Transverse colon (tissue), 4 donors: ENCODE data around the gene GNPDA2. TPM values are rescaled to one million over a fixed set of nuclear protein-coding genes. Genes with fewer than 3 reads are reported as not detected.

Experiments used
- DNase-seq: peaks from one replicate; pipeline ENCODE4 v3.0.0-alpha.2; 2019
- H3K27ac ChIP-seq, 4 donors: fragments of 200-600 bp; sonication (generic); 2 replicates each; pipeline ENCODE4 v1.5.1; 2016 to 2018; ENCODE audit warnings: inconsistent platforms in 4 of 4
- H3K27me3 ChIP-seq: fragments of 200-600 bp; sonication (generic); 2 replicates; pipeline ENCODE4 v1.5.1; 2017; ENCODE audit warnings: inconsistent platforms
- H3K36me3 ChIP-seq, 4 donors: fragments of 200-600 bp; sonication (generic); 2 replicates each; pipeline ENCODE4 v1.5.1; 2017 to 2019; ENCODE audit warnings: inconsistent platforms in 4 of 4
- H3K4me1 ChIP-seq, 4 donors: fragments of 200-600 bp; sonication (generic); 2 replicates each; pipeline ENCODE4 v1.5.1; 2017 to 2020; ENCODE audit warnings: inconsistent platforms in 4 of 4
- H3K4me3 ChIP-seq, 4 donors: fragments of 200-600 bp; sonication (generic); 1 replicate in 1 of 4; 2 replicates in 3 of 4; pipeline versions ENCODE4 v1.5.1 to v1.6.1; 2017 to 2019; ENCODE audit warnings: inconsistent platforms in 4 of 4
- H3K9me3 ChIP-seq, 2 donors: fragments of 200-600 bp; sonication (generic); 2 replicates each; pipeline ENCODE4 v1.5.1; 2017 to 2019; ENCODE audit warnings: inconsistent platforms in 2 of 2
- EP300 ChIP-seq: sonication (generic); formaldehyde crosslinking; IDR thresholded peaks from one replicate; pipeline ENCODE4 v1.6.1; 2017; ENCODE audit warnings: antibody characterized with exemption, low read depth
- POLR2A ChIP-seq: fragments of 450-650 bp; IDR thresholded peaks from one replicate; pipeline ENCODE4 v1.6.1; 2016; ENCODE audit warnings: antibody characterized with exemption, mild to moderate bottlenecking, moderate library complexity
- POLR2AphosphoS5 ChIP-seq, 3 donors: sonication (generic); formaldehyde crosslinking; IDR thresholded peaks; one replicate each; pipeline ENCODE4 v1.6.1; 2016; ENCODE audit warnings: antibody characterized with exemption in 3 of 3
- WGBS, 2 donors: methylation state at CpG; one replicate each; pipeline ENCODE4 v1.1.5; 2018; ENCODE audit warnings: low coverage in 1 of 2; 5-methylcytosine and 5-hydroxymethylcytosine counted together
- in situ Hi-C, 4 donors: fragments of 200-750 bp; cut with MboI; loops; one replicate each; pipeline versions ENCODE4 v1.15.0 to v1.15.1; 2017; ENCODE audit warnings: low sequenced_read_pairs in 3 of 4, low pct_ligation_motif_present in 1 of 4, low pct_unique_long_range_greater_than_20kb in 1 of 4
- intact Hi-C: fragments of 100-400 bp; cut with DNase I; formaldehyde crosslinking; loops from one replicate; pipeline ENCODE4 v1.15.1; 2023; ENCODE audit warnings: low total_unique reads
- total RNA-seq, 4 donors: library from RNA; depleted of rRNA; stranded (reverse); fragments of >200 nt; gene quantifications; one replicate each; pipeline ENCODE4 v1.1.0, GENCODE V29; 2016
- TF ChIP-seq, protein P1 (sequence below), 5 experiments: fragments of 200-600 bp in 3 of 5; fragments of 450-650 bp in 2 of 5; sonication (generic) in 3 of 5; IDR thresholded peaks; 1 replicate in 2 of 5; 2 replicates in 3 of 5; pipeline ENCODE4 v1.5.1; 2016 to 2017; ENCODE audit warnings: antibody characterized with exemption in 5 of 5, inconsistent platforms in 3 of 5, mild to moderate bottlenecking in 2 of 5, moderate library complexity in 1 of 5

The GNPDA2 gene
- total RNA-seq, 4 donors from 2014 or later, result 2.2 to 16.3 (median 8.7) TPM

GRCh38 chr4:44675366-44675765 lies 51.0 kb downstream of the GNPDA2 start:
- in situ Hi-C loops (no loop called here), intact Hi-C loops (no loop called here)
- DNase-seq, result no peak
- 68 to 70% methylated on average over 4 to 5 of the region's 5 CpGs for WGBS, 2 donors
- Histone ChIP-seq H3K27ac (no peak overlapping the region), H3K9me3 (no peaks in the 10 kb centered on the region), H3K36me3 (no peaks in the 10 kb centered on the region), H3K4me3 (no peak overlapping the region), H3K4me1 (peaks cover 2 to 19% (median 15%) of the 10 kb centered on the region in 4 donors), H3K27me3 (no peaks in the 10 kb centered on the region)
- TF ChIP-seq, protein P1, sequence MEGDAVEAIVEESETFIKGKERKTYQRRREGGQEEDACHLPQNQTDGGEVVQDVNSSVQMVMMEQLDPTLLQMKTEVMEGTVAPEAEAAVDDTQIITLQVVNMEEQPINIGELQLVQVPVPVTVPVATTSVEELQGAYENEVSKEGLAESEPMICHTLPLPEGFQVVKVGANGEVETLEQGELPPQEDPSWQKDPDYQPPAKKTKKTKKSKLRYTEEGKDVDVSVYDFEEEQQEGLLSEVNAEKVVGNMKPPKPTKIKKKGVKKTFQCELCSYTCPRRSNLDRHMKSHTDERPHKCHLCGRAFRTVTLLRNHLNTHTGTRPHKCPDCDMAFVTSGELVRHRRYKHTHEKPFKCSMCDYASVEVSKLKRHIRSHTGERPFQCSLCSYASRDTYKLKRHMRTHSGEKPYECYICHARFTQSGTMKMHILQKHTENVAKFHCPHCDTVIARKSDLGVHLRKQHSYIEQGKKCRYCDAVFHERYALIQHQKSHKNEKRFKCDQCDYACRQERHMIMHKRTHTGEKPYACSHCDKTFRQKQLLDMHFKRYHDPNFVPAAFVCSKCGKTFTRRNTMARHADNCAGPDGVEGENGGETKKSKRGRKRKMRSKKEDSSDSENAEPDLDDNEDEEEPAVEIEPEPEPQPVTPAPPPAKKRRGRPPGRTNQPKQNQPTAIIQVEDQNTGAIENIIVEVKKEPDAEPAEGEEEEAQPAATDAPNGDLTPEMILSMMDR (IDR thresholded peaks at IDR 0.05), result no peak
- TF ChIP-seq POLR2AphosphoS5 (IDR thresholded peaks at IDR 0.05) (no peak), EP300 (no peak), POLR2A (no peak)

- Histone ChIP-seq H3K27me3 (no peaks in the 10 kb centered on the region), H3K4me3 (no peak overlapping the region), H3K27ac (no peak overlapping the region), H3K4me1 (peaks cover under 1 to 10% (median 8%) of the 10 kb centered on the region in 4 donors), H3K9me3 (no peaks in the 10 kb centered on the region), H3K36me3 (no peaks in the 10 kb centered on the region)
- DNase-seq, result no peak
- WGBS, 2 donors, result 81 to 94% methylated on average over 1 of the region's 1 CpG
- in situ Hi-C loops (no loop called here), intact Hi-C loops (no loop called here)
- TF ChIP-seq, protein P1 (IDR thresholded peaks at IDR 0.05), result no peak
- TF ChIP-seq EP300, result no peak
- TF ChIP-seq POLR2AphosphoS5 (IDR thresholded peaks at IDR 0.05), result no peak
- TF ChIP-seq POLR2A, result no peak
Measured at GRCh38 chr4:44674471-44674870, 51.9 kb downstream of the GNPDA2 start.

DNA sequence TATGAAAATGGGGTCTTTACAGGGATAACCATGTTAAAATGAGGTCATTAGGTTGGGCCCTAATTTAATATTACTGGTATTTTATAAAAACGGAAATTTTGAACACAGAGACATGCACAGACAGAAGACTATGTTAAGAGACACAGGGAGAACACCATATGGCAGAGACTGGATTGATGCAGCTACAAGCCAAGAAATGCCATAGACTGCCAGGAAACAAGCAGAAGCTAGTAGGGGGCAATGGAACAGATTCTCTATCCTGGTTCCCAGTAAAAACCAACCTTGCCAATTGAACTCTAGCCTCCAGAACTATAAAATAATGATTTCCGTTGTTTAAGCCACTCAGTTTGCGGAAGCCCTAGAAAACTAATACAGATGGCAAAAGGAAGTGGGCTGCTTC lies 54.7 kb downstream of the GNPDA2 start:
- DNase-seq, result no peak
- Histone ChIP-seq H3K4me3 (no peak overlapping the region), H3K4me1 (no peaks in the 10 kb centered on the region), H3K27ac (no peak overlapping the region), H3K9me3 (no peaks in the 10 kb centered on the region), H3K27me3 (no peaks in the 10 kb centered on the region), H3K36me3 (no peaks in the 10 kb centered on the region)
- in situ Hi-C loops, result no loop called here
- no peak for TF ChIP-seq POLR2AphosphoS5 (IDR thresholded peaks at IDR 0.05)
- TF ChIP-seq POLR2A, result no peak
- TF ChIP-seq, protein P1 (IDR thresholded peaks at IDR 0.05), result no peak
- no peak for TF ChIP-seq EP300
- intact Hi-C loops, result no loop called here
- 83% methylated on average over 3 of the region's 3 CpGs; no CpG with 5 or more reads in 1 of the 2 donors for WGBS, 2 donors

GRCh38 chr4:44670506-44671199 lies 55.7 kb downstream of the GNPDA2 start:
- in situ Hi-C loops, result no loop called here

More at GRCh38 chr4:44670506-44671199, 55.7 kb downstream of the GNPDA2 start:
- no peak for DNase-seq
- TF ChIP-seq POLR2A (no peak), POLR2AphosphoS5 (IDR thresholded peaks at IDR 0.05) (no peak), EP300 (no peak)
- TF ChIP-seq, protein P1 (IDR thresholded peaks at IDR 0.05), result no peak
- H3K27me3 ChIP-seq, result no peaks in the 10 kb centered on the region
- WGBS, 2 donors, result 75% methylated on average over 4 of the region's 4 CpGs; no CpG with 5 or more reads in 1 of the 2 donors
- no peaks in the 10 kb centered on the region for H3K9me3 ChIP-seq
- no peaks in the 10 kb centered on the region for H3K4me1 ChIP-seq
- no peak overlapping the region for H3K27ac ChIP-seq
- no peak overlapping the region for H3K4me3 ChIP-seq
- intact Hi-C loops, result no loop called here
- no peaks in the 10 kb centered on the region for H3K36me3 ChIP-seq
